HFFc6 (cell line): ENCODE data around the gene GNG7. TPM values are rescaled to one million over a fixed set of nuclear protein-coding genes. Genes with fewer than 3 reads are reported as not detected.
"Not testable (repeated sequence)": the region's sequence is repeated elsewhere in the genome, so short reads cannot be mapped to it uniquely, and the experiment has no call there.

Source experiments
- DNase-seq: peaks from one replicate; pipeline ENCODE4 v3.0.0-alpha.2; 2018
- H3K27ac Mint-ChIP-seq: 2 replicates; pipeline ENCODE4 v1.8.0; 2020; ENCODE audit warnings: mild to moderate bottlenecking, mixed read lengths
- H3K27me3 Mint-ChIP-seq: 2 replicates; pipeline ENCODE4 v1.8.0; 2021; ENCODE audit warnings: mild to moderate bottlenecking, moderate library complexity, mixed read lengths; ENCODE audit not compliant: insufficient read depth
- H3K36me3 Mint-ChIP-seq: 2 replicates; pipeline ENCODE4 v1.8.0; 2021; ENCODE audit warnings: low read depth, mixed read lengths
- H3K4me1 Mint-ChIP-seq: 2 replicates; pipeline ENCODE4 v1.8.0; 2020; ENCODE audit warnings: low read depth, mixed read lengths
- H3K4me3 Mint-ChIP-seq: 2 replicates; pipeline ENCODE4 v1.8.0; 2020; ENCODE audit warnings: mild to moderate bottlenecking, moderate library complexity, mixed read lengths
- H3K9me3 Mint-ChIP-seq: 2 replicates; pipeline ENCODE4 v1.8.0; 2020; ENCODE audit warnings: mild to moderate bottlenecking, mixed read lengths
- CTCF ChIP-seq: fragments of 200-600 bp; sonication (generic); IDR thresholded peaks from 2 replicates; pipeline ENCODE4 v1.5.0; 2021; ENCODE audit warnings: antibody characterized with exemption, mild to moderate bottlenecking
- total RNA-seq, 6 experiments: library from RNA; stranded (reverse); fragmentation: NEBNext Ultra II Directional; extraction: Animal tissue kit (Norgen Biotek cat#: 25700); gene quantifications; 2 replicates in 1 of 6; 3 replicates in 5 of 6; pipeline ENCODE4 v1.2.3, GENCODE V29; 2021

GNG7 gene
- total RNA-seq, 6 experiments from 2014 or later = 0.09 to 0.29 (median 0.11) TPM; not detected in 1

GRCh38 chr19:2573916-2574315 is 128.6 kb downstream of the GNG7 start:
- no peak overlapping the region for H3K4me3 Mint-ChIP-seq
- no peaks in the 10 kb centered on the region for H3K36me3 Mint-ChIP-seq
- peaks cover 11% of the 10 kb centered on the region for H3K4me1 Mint-ChIP-seq
- no peak overlapping the region for H3K27ac Mint-ChIP-seq
- H3K27me3 Mint-ChIP-seq = peaks cover 1% of the 10 kb centered on the region; the same call in 1 of the 2 replicates
- peaks cover 5% of the 10 kb centered on the region for H3K9me3 Mint-ChIP-seq
- TF ChIP-seq CTCF = no peak
- no peak for DNase-seq

- DNase-seq, H3K27me3 Mint-ChIP-seq, H3K36me3 Mint-ChIP-seq, H3K4me1 Mint-ChIP-seq, H3K9me3 Mint-ChIP-seq, H3K4me3 Mint-ChIP-seq, H3K27ac Mint-ChIP-seq: not testable (repeated sequence)
These were observed 130.3 kb downstream of the GNG7 start for GRCh38 chr19:2572152-2572551.

- H3K9me3 Mint-ChIP-seq = peaks cover 5% of the 10 kb centered on the region
- no peak for TF ChIP-seq CTCF
- peaks cover 1% of the 10 kb centered on the region; the same call in 1 of the 2 replicates for H3K27me3 Mint-ChIP-seq
- H3K27ac Mint-ChIP-seq = no peak overlapping the region
- no peak overlapping the region for H3K4me3 Mint-ChIP-seq
- no peaks in the 10 kb centered on the region for H3K4me1 Mint-ChIP-seq
- no peaks in the 10 kb centered on the region for H3K36me3 Mint-ChIP-seq
- no peak for DNase-seq
These were observed 132.7 kb downstream of the GNG7 start for GRCh38 chr19:2569596-2570465.

GRCh38 chr19:2567996-2568395 is 134.5 kb downstream of the GNG7 start:
- Mint-ChIP-seq H3K27me3 (peaks cover 4% of the 10 kb centered on the region; the same call in 1 of the 2 replicates), H3K27ac (no peak overlapping the region)
- no peak for TF ChIP-seq CTCF

GRCh38 chr19:2567580-2567979 is 134.9 kb downstream of the GNG7 start:
- Mint-ChIP-seq H3K9me3 (peaks cover 5% of the 10 kb centered on the region), H3K27ac (no peak overlapping the region), H3K36me3 (no peaks in the 10 kb centered on the region), H3K4me3 (no peak overlapping the region), H3K4me1 (no peaks in the 10 kb centered on the region), H3K27me3 (peaks cover 8% of the 10 kb centered on the region; the same call in 1 of the 2 replicates)
- DNase-seq = no peak
- no peak for TF ChIP-seq CTCF

More at GRCh38 chr19:2567996-2568395, 134.5 kb downstream of the GNG7 start:
- no peaks in the 10 kb centered on the region for H3K36me3 Mint-ChIP-seq
- H3K4me3 Mint-ChIP-seq = no peak overlapping the region
- peaks cover 5% of the 10 kb centered on the region for H3K9me3 Mint-ChIP-seq
- no peaks in the 10 kb centered on the region for H3K4me1 Mint-ChIP-seq
- no peak for DNase-seq

- not testable (repeated sequence) for H3K27me3 Mint-ChIP-seq, H3K36me3 Mint-ChIP-seq, H3K4me1 Mint-ChIP-seq, H3K27ac Mint-ChIP-seq, H3K4me3 Mint-ChIP-seq, DNase-seq, H3K9me3 Mint-ChIP-seq
These were observed 138.9 kb downstream of the GNG7 start for GRCh38 chr19:2563546-2563945.
